T-helper 1 cell treated with Interleukin-12 subunit alpha and Interleukin-12 subunit beta and Interleukin-4 antibody, amounts not matched to agents 30 μg/mL and 1 μg/mL, for 36 hours (primary cell): ENCODE measurements around the gene TMEM273.

Source experiments
- H3K27ac Mint-ChIP-seq: one replicate; pipeline ENCODE4 v1.8.0; 2021; ENCODE audit warnings: mild to moderate bottlenecking, mixed read lengths
- H3K27me3 Mint-ChIP-seq: one replicate; pipeline ENCODE4 v1.8.0; 2021; ENCODE audit warnings: low read depth, mixed read lengths
- H3K36me3 Mint-ChIP-seq: one replicate; pipeline ENCODE4 v1.8.0; 2021; ENCODE audit warnings: low read depth, mixed read lengths
- H3K4me1 Mint-ChIP-seq: one replicate; pipeline ENCODE4 v1.8.0; 2021; ENCODE audit warnings: low read depth, mixed read lengths
- H3K4me3 Mint-ChIP-seq: one replicate; pipeline ENCODE4 v1.8.0; 2021; ENCODE audit warnings: mild to moderate bottlenecking, moderate library complexity, mixed read lengths
- H3K9me3 Mint-ChIP-seq: one replicate; pipeline ENCODE4 v1.8.0; 2021; ENCODE audit warnings: mixed read lengths

TMEM273 gene

GRCh38 chr10:49107887-49108267 lies 80.3 kb downstream of the TMEM273 start:
- H3K4me3 Mint-ChIP-seq = no peak overlapping the region
- H3K36me3 Mint-ChIP-seq = no peaks in the 10 kb centered on the region
- no peaks in the 10 kb centered on the region for H3K9me3 Mint-ChIP-seq
- no peak overlapping the region for H3K27ac Mint-ChIP-seq
- peaks cover 7% of the 10 kb centered on the region for H3K27me3 Mint-ChIP-seq
- no peaks in the 10 kb centered on the region for H3K4me1 Mint-ChIP-seq

GRCh38 chr10:49107111-49107886 lies 80.9 kb downstream of the TMEM273 start:
- peaks cover 7% of the 10 kb centered on the region for H3K27me3 Mint-ChIP-seq
- H3K36me3 Mint-ChIP-seq = no peaks in the 10 kb centered on the region

GRCh38 chr10:49106451-49106850 lies 81.7 kb downstream of the TMEM273 start:
- Mint-ChIP-seq H3K27me3 (peaks cover 10% of the 10 kb centered on the region), H3K9me3 (no peaks in the 10 kb centered on the region), H3K4me1 (no peaks in the 10 kb centered on the region), H3K4me3 (no peak overlapping the region), H3K27ac (no peak overlapping the region), H3K36me3 (no peaks in the 10 kb centered on the region)

More at GRCh38 chr10:49107111-49107886, 80.9 kb downstream of the TMEM273 start:
- Mint-ChIP-seq H3K4me3 (no peak overlapping the region), H3K4me1 (no peaks in the 10 kb centered on the region), H3K27ac (no peak overlapping the region), H3K9me3 (no peaks in the 10 kb centered on the region)

GRCh38 chr10:49105076-49105475 lies 83.1 kb downstream of the TMEM273 start:
- H3K27me3 Mint-ChIP-seq = peaks cover 10% of the 10 kb centered on the region
- H3K9me3 Mint-ChIP-seq = no peaks in the 10 kb centered on the region
- H3K4me1 Mint-ChIP-seq = no peaks in the 10 kb centered on the region
- H3K4me3 Mint-ChIP-seq = no peak overlapping the region
- H3K36me3 Mint-ChIP-seq = no peaks in the 10 kb centered on the region
- no peak overlapping the region for H3K27ac Mint-ChIP-seq
